Activated T-cell treated with anti-CD3 and anti-CD28 coated beads for 4 hours (primary cell): ENCODE data around the gene ACAP3.

Experiments used
- DNase-seq: peaks from one replicate; pipeline ENCODE4 v3.0.0-alpha.2; 2020

The ACAP3 gene

GRCh38 chr1:1343811-1344421 is 36.2 kb upstream of the ACAP3 start:
- no peak for DNase-seq

- DNase-seq, result no peak
Observed at GRCh38 chr1:1342584-1343115, 34.9 kb upstream of the ACAP3 start.

GRCh38 chr1:1342061-1342562 is 34.4 kb upstream of the ACAP3 start:
- DNase-seq, result no peak

- DNase-seq, result no peak
Observed at GRCh38 chr1:1341549-1342021, 33.9 kb upstream of the ACAP3 start.

GRCh38 chr1:1340791-1341548 is 33.2 kb upstream of the ACAP3 start:
- no peak for DNase-seq

- DNase-seq, result no peak
Observed at GRCh38 chr1:1340185-1340584, 32.5 kb upstream of the ACAP3 start.

GRCh38 chr1:1338278-1338677 is 30.5 kb upstream of the ACAP3 start:
- DNase-seq, result no peak

GRCh38 chr1:1337793-1338147 is 30.0 kb upstream of the ACAP3 start:
- no peak for DNase-seq

- DNase-seq, result no peak
Observed at GRCh38 chr1:1336931-1337792, 29.4 kb upstream of the ACAP3 start.

GRCh38 chr1:1336446-1336845 is 28.7 kb upstream of the ACAP3 start:
- no peak for DNase-seq

GRCh38 chr1:1335792-1336248 is 28.1 kb upstream of the ACAP3 start:
- no peak for DNase-seq

- DNase-seq, result no peak
Observed at GRCh38 chr1:1335283-1335682, 27.6 kb upstream of the ACAP3 start.

GRCh38 chr1:1334835-1335234 is 27.1 kb upstream of the ACAP3 start:
- no peak for DNase-seq

GRCh38 chr1:1333551-1334241 is 26.0 kb upstream of the ACAP3 start:
- DNase-seq, result no peak

- DNase-seq, result no peak
Observed at GRCh38 chr1:1332774-1333480, 25.2 kb upstream of the ACAP3 start.

GRCh38 chr1:1332031-1332755 is 24.5 kb upstream of the ACAP3 start:
- DNase-seq, result no peak

- no peak for DNase-seq
Observed at GRCh38 chr1:1331068-1331965, 23.6 kb upstream of the ACAP3 start, which contains the start of gene TAS1R3. Gene TAS1R3, plus strand, starts transcription at chr1:1331280. Its CDS starts 66 bp downstream, at chr1:1331346.

GRCh38 chr1:1330366-1331067 is 22.8 kb upstream of the ACAP3 start:
- DNase-seq, result no peak
